NCI-H1092 treated with DMSO at 0.1 percent for 48 hours (cell line): ENCODE results near the gene CNKSR3.

ENCODE experiments used
- DNase-seq: peaks from one replicate; lab custom pipeline; 2025; lab: John Stamatoyannopoulos, UW

CNKSR3 gene

GRCh38 chr6:154383273-154383672, 127.2 kb downstream of the CNKSR3 start:
- DNase-seq = no peak

GRCh38 chr6:154382740-154383139, 127.7 kb downstream of the CNKSR3 start:
- DNase-seq = no peak

GRCh38 chr6:154381548-154381947, 128.9 kb downstream of the CNKSR3 start:
- DNase-seq = no peak

GRCh38 chr6:154380741-154381140, 129.7 kb downstream of the CNKSR3 start:
- DNase-seq = no peak

GRCh38 chr6:154379585-154379984, 130.9 kb downstream of the CNKSR3 start:
- no peak for DNase-seq

GRCh38 chr6:154378518-154378917, 132.0 kb downstream of the CNKSR3 start:
- DNase-seq = no peak

GRCh38 chr6:154377726-154378125, 132.8 kb downstream of the CNKSR3 start:
- no peak for DNase-seq

- no peak for DNase-seq
Observed at GRCh38 chr6:154373971-154374370, 136.5 kb downstream of the CNKSR3 start.

GRCh38 chr6:154371281-154371680, 139.2 kb downstream of the CNKSR3 start:
- DNase-seq = no peak

GRCh38 chr6:154370545-154370944, 139.9 kb downstream of the CNKSR3 start:
- no peak for DNase-seq

GRCh38 chr6:154367839-154368695, 142.4 kb downstream of the CNKSR3 start:
- no peak for DNase-seq

- no peak for DNase-seq
Observed at GRCh38 chr6:154367336-154367735, 143.1 kb downstream of the CNKSR3 start.

- no peak for DNase-seq
Observed at GRCh38 chr6:154363821-154364220, 146.7 kb downstream of the CNKSR3 start.

GRCh38 chr6:154361476-154361875, 149.0 kb downstream of the CNKSR3 start:
- DNase-seq = no peak

- no peak for DNase-seq
Observed at GRCh38 chr6:154360476-154360875, 150.0 kb downstream of the CNKSR3 start.

GRCh38 chr6:154359679-154360078, 150.8 kb downstream of the CNKSR3 start:
- DNase-seq = no peak

- no peak for DNase-seq
Observed at GRCh38 chr6:154359161-154359574, 151.3 kb downstream of the CNKSR3 start.

- DNase-seq = no peak
Observed at GRCh38 chr6:154358019-154358545, 152.4 kb downstream of the CNKSR3 start.

GRCh38 chr6:154356690-154357089, 153.8 kb downstream of the CNKSR3 start, which contains the start of gene IPCEF1:
TSS of gene IPCEF1 (minus strand) at chr6:154356803. CDS start at chr6:154265947, 90,856 bp downstream.
- DNase-seq = no peak

GRCh38 chr6:154356113-154356512, 154.4 kb downstream of the CNKSR3 start:
- DNase-seq = no peak

- DNase-seq = no peak
Observed at GRCh38 chr6:154354265-154354777, 156.2 kb downstream of the CNKSR3 start.

GRCh38 chr6:154353626-154354025, 156.9 kb downstream of the CNKSR3 start:
- DNase-seq = no peak

GRCh38 chr6:154352898-154353585, 157.4 kb downstream of the CNKSR3 start:
- no peak for DNase-seq
